Measurements from ENCODE around the gene NDUFB4. TPM values are rescaled to one million over a fixed set of nuclear protein-coding genes. Genes with fewer than 3 reads are reported as not detected.

NDUFB4 gene
- total and polyA plus RNA-seq, 9 of the 15 experiments (the other 6 are each of a cell fraction or from before 2014, with no cell fraction given), result 124 to 670 (median 227) TPM

GRCh38 chr3:120642368-120642948 is 46.3 kb downstream of the NDUFB4 start (continued):
- peak; percentile 37 for TF ChIP-seq TFAP4 (CRISPR knock-in tag; IDR thresholded peaks at IDR 0.05; ENCODE audit: borderline replicate concordance)
- TF ChIP-seq NR2C2 (CRISPR knock-in tag; IDR thresholded peaks at IDR 0.05), result no peak
- 0 out of 2 replicates have a peak, but pooled peaks have one; percentile 11 for TF ChIP-seq NR2C2 (tag; IDR thresholded peaks at IDR 0.05)
- peak; percentile 55 to 75; a peak in 2 of 4 replicates for TF ChIP-seq FOXK2 (conservative IDR thresholded peaks at IDR 0.05 in 1 of 2, IDR thresholded peaks at IDR 0.05 in 1 of 2; ENCODE audit: low read depth in 2 of 2)
- TF ChIP-seq SMARCE1 (IDR thresholded peaks at IDR 0.05), result peak; percentile 47; the same call in 1 of the 2 replicates
- TF ChIP-seq ZNF644 (tag; IDR thresholded peaks at IDR 0.05; ENCODE audit: low read depth), result peak; percentile 72; the same call in 1 of the 2 replicates
- peak; percentile 79 for TF ChIP-seq FOXJ2 (tag; IDR thresholded peaks at IDR 0.05)
- TF ChIP-seq TBL1XR1 (IDR thresholded peaks at IDR 0.05; ENCODE audit: low read length in 2 of 2), result 0 out of 4 replicates have a peak, but pooled peaks of 1 of the 2 experiments have one; percentile 33
- TF ChIP-seq ZNF175 (CRISPR knock-in tag; IDR thresholded peaks at IDR 0.05; ENCODE audit: low read depth), result peak; percentile 5; the same call in 1 of the 2 replicates
- no peak for TF ChIP-seq POLR3G (IDR thresholded peaks at IDR 0.05; ENCODE audit: extremely low read depth, insufficient read length, insufficient replicate concordance)
- no peak for TF ChIP-seq WHSC1 (IDR thresholded peaks at IDR 0.05; ENCODE audit: low read length)
- TF ChIP-seq ZNF780A (CRISPR knock-in tag; IDR thresholded peaks at IDR 0.05), result no peak
- TF ChIP-seq ADNP (tag; IDR thresholded peaks at IDR 0.05), result no peak
- no peak for TF ChIP-seq CHD7 (IDR thresholded peaks at IDR 0.05; ENCODE audit: low read depth, low read length)
- TF ChIP-seq MEIS2 (IDR thresholded peaks at IDR 0.05; ENCODE audit: partially characterized antibody), result no peak

Measured in K562 (cell line).